ENCODE measurements around the gene CC2D1B.

CC2D1B gene

DNA sequence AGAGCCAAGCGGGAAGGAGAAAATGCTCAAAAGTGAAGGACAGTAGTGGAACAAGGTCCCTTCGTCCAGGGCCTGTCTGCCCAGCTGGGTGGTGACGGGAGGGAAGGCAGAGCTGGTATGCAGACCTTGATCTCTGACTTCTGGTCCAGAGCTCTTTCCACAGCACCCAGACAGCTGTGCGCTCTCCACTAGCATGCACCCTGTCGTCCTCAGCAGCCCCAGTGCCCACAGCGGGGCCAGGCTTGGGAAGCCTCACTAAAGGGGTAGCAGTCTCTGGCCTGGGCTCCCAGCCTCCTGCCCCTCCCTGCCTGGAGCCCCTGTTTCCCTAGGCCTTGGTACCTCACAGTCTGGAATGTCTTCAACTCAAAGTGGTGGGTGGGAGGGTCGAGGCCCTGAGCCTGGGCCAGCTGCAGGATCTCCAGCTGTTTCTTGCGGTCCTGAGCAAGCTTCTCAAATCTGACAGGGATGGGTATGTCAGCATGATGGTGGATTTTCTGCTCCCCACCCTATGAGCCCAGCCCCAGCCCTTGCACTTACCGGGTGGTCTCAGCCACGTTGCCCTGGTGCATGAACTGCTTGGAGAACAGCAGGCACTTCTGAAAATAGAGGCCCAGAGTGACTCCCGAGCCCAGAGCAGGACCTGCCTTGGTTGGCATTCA is 10.0 kb downstream of the CC2D1B start:
- no peak overlapping the region for H3K9ac ChIP-seq (ENCODE audit: insufficient read length)
- no peaks in the 10 kb centered on the region for H3K9me3 ChIP-seq (ENCODE audit: low read depth, low read length)
- no peak overlapping the region for H3K27ac ChIP-seq
- no peak for TF ChIP-seq FOXP2 (optimal IDR thresholded peaks at IDR 0.05; ENCODE audit: control extremely low read depth, extremely low read length, insufficient read depth)
- TF ChIP-seq POLR2AphosphoS5 (IDR thresholded peaks at IDR 0.05; ENCODE audit: borderline replicate concordance, low read depth, low read length), result no peak
- TF ChIP-seq EZH2 (IDR thresholded peaks at IDR 0.05), result no peak
- no peak for DNase-seq (ENCODE audit: low read depth, low spot score)
- H3K4me3 ChIP-seq, result no peak overlapping the region
- H3K36me3 ChIP-seq (ENCODE audit: insufficient read depth, low read length), result peaks cover 83% of the 10 kb centered on the region

DNA sequence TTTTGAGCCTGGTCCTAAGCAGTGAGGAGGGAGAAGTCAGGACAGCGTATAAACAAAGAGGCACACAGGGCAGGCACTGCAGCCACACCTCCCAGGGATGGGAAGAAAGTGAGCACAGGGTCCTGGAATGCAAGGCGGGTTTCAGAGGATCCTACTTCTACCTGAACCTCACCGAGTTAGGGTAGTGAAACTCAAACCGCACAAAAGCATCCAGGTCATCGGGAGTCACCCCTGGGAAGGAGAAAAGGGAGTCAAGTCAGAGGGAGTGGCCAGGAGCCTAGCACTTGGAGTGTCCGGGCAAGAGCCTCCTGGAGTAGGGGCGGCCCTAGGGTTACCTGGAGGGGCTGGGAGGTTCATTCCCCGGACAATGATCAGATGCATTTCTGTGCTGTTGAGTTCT is 10.6 kb downstream of the CC2D1B start:
- H3K27ac ChIP-seq, result no peak overlapping the region

DNA sequence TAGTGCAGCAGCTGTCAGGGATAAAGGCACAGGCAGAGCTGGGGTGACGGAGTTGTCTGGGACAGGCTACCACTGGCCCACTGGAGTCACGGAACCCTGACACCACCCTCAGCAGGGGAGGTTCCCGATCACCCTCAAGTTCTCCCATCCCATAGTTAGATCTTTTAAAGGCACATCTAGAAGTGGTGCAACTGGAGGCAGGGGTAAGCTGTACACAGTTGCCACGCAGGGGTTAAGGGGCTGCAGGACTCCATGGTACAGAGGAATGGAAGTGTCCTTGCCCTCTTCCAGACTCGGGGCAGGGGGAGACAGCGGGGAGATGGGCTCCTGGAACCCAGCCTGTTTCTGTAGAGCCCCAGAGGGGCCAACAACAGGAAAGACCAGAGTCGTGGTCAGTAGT is 13.3 kb downstream of the CC2D1B start:
- DNase-seq (ENCODE audit: low read depth, low spot score), result no peak
- peaks cover 51% of the 10 kb centered on the region; the same call in 1 of the 2 replicates for H3K36me3 ChIP-seq (ENCODE audit: insufficient read depth, low read length)
- no peak overlapping the region for H3K4me3 ChIP-seq
- TF ChIP-seq POLR2AphosphoS5 (IDR thresholded peaks at IDR 0.05; ENCODE audit: borderline replicate concordance, low read depth, low read length) (no peak), EZH2 (IDR thresholded peaks at IDR 0.05) (no peak), FOXP2 (optimal IDR thresholded peaks at IDR 0.05; ENCODE audit: control extremely low read depth, extremely low read length, insufficient read depth) (no peak)
- H3K9me3 ChIP-seq (ENCODE audit: low read depth, low read length), result no peaks in the 10 kb centered on the region
- no peak overlapping the region for H3K9ac ChIP-seq (ENCODE audit: insufficient read length)
- no peak overlapping the region for H3K27ac ChIP-seq

More for the DNA sequence above, 10.6 kb downstream of the CC2D1B start:
- TF ChIP-seq POLR2AphosphoS5 (IDR thresholded peaks at IDR 0.05; ENCODE audit: borderline replicate concordance, low read depth, low read length) (no peak), FOXP2 (optimal IDR thresholded peaks at IDR 0.05; ENCODE audit: control extremely low read depth, extremely low read length, insufficient read depth) (no peak), EZH2 (IDR thresholded peaks at IDR 0.05) (no peak)
- no peak for DNase-seq (ENCODE audit: low read depth, low spot score)
- no peak overlapping the region for H3K9ac ChIP-seq (ENCODE audit: insufficient read length)
- H3K9me3 ChIP-seq (ENCODE audit: low read depth, low read length), result no peaks in the 10 kb centered on the region
- no peak overlapping the region for H3K4me3 ChIP-seq
- H3K36me3 ChIP-seq (ENCODE audit: insufficient read depth, low read length), result peaks cover 77% of the 10 kb centered on the region

GRCh38 chr1:52348704-52349300 is 17.2 kb downstream of the CC2D1B start:
- peaks cover 13% of the 10 kb centered on the region; the same call in 1 of the 2 replicates for H3K36me3 ChIP-seq (ENCODE audit: insufficient read depth, low read length)
- H3K27ac ChIP-seq, result no peak overlapping the region
- no peak overlapping the region for H3K9ac ChIP-seq (ENCODE audit: insufficient read length)
- no peak overlapping the region for H3K4me3 ChIP-seq
- TF ChIP-seq POLR2AphosphoS5 (IDR thresholded peaks at IDR 0.05; ENCODE audit: borderline replicate concordance, low read depth, low read length), result no peak
- TF ChIP-seq EZH2 (IDR thresholded peaks at IDR 0.05), result no peak
- TF ChIP-seq FOXP2 (optimal IDR thresholded peaks at IDR 0.05; ENCODE audit: control extremely low read depth, extremely low read length, insufficient read depth), result no peak
- no peaks in the 10 kb centered on the region for H3K9me3 ChIP-seq (ENCODE audit: low read depth, low read length)
- DNase-seq (ENCODE audit: low read depth, low spot score), result no peak

DNA sequence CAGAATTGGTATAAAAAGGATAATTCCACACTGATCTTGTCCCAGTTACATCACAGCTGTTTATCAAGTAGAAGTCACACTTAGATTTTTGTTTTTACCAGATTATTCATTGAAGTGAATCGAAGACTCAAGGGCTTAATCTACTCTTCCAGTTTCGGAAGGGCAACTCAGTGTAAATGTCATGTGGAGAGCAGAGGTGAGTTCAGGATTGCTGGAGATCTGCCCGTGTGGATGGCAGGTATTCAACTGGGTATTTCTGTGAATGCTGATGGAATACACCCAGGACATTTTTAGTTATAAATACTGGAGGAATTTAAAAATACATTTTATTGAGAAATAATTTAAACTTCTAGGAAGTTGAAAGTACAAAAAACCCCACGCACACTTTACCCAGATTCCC is 19.4 kb downstream of the CC2D1B start:
- Histone ChIP-seq H3K9me3 (ENCODE audit: low read depth, low read length) (no peaks in the 10 kb centered on the region), H3K36me3 (ENCODE audit: insufficient read depth, low read length) (no peaks in the 10 kb centered on the region), H3K9ac (ENCODE audit: insufficient read length) (no peak overlapping the region), H3K27ac (no peak overlapping the region), H3K4me3 (no peak overlapping the region)
- TF ChIP-seq EZH2 (IDR thresholded peaks at IDR 0.05), result no peak
- TF ChIP-seq FOXP2 (optimal IDR thresholded peaks at IDR 0.05; ENCODE audit: control extremely low read depth, extremely low read length, insufficient read depth), result no peak
- no peak for DNase-seq (ENCODE audit: low read depth, low spot score)

- Histone ChIP-seq H3K36me3 (ENCODE audit: insufficient read depth, low read length) (no peaks in the 10 kb centered on the region), H3K9me3 (ENCODE audit: low read depth, low read length) (no peaks in the 10 kb centered on the region), H3K9ac (ENCODE audit: insufficient read length) (no peak overlapping the region), H3K27ac (no peak overlapping the region), H3K4me3 (no peak overlapping the region)
- no peak for TF ChIP-seq FOXP2 (optimal IDR thresholded peaks at IDR 0.05; ENCODE audit: control extremely low read depth, extremely low read length, insufficient read depth)
- no peak for TF ChIP-seq EZH2 (IDR thresholded peaks at IDR 0.05)
- no peak for TF ChIP-seq POLR2AphosphoS5 (IDR thresholded peaks at IDR 0.05; ENCODE audit: borderline replicate concordance, low read depth, low read length)
- DNase-seq (ENCODE audit: low read depth, low spot score), result no peak
Measured at GRCh38 chr1:52345252-52345651, 20.8 kb downstream of the CC2D1B start.

- H3K4me3 ChIP-seq, result no peak overlapping the region
Measured at GRCh38 chr1:52343979-52344378, 22.0 kb downstream of the CC2D1B start.

GRCh38 chr1:52341655-52342260 is 24.2 kb downstream of the CC2D1B start:
- no peak for DNase-seq (ENCODE audit: low read depth, low spot score)
- Histone ChIP-seq H3K9ac (ENCODE audit: insufficient read length) (no peak overlapping the region), H3K4me3 (no peak overlapping the region), H3K36me3 (ENCODE audit: insufficient read depth, low read length) (no peaks in the 10 kb centered on the region), H3K9me3 (ENCODE audit: low read depth, low read length) (no peaks in the 10 kb centered on the region), H3K27ac (no peak overlapping the region)
- TF ChIP-seq POLR2AphosphoS5 (IDR thresholded peaks at IDR 0.05; ENCODE audit: borderline replicate concordance, low read depth, low read length), result no peak
- no peak for TF ChIP-seq EZH2 (IDR thresholded peaks at IDR 0.05)
- no peak for TF ChIP-seq FOXP2 (optimal IDR thresholded peaks at IDR 0.05; ENCODE audit: control extremely low read depth, extremely low read length, insufficient read depth)

More at GRCh38 chr1:52343979-52344378, 22.0 kb downstream of the CC2D1B start:
- Histone ChIP-seq H3K9ac (ENCODE audit: insufficient read length) (no peak overlapping the region), H3K36me3 (ENCODE audit: insufficient read depth, low read length) (no peaks in the 10 kb centered on the region), H3K27ac (no peak overlapping the region), H3K9me3 (ENCODE audit: low read depth, low read length) (no peaks in the 10 kb centered on the region)
- TF ChIP-seq FOXP2 (optimal IDR thresholded peaks at IDR 0.05; ENCODE audit: control extremely low read depth, extremely low read length, insufficient read depth), result no peak
- no peak for DNase-seq (ENCODE audit: low read depth, low spot score)

All from SK-N-MC (cell line).